Measurements from ENCODE around the gene RFTN1.

DNA sequence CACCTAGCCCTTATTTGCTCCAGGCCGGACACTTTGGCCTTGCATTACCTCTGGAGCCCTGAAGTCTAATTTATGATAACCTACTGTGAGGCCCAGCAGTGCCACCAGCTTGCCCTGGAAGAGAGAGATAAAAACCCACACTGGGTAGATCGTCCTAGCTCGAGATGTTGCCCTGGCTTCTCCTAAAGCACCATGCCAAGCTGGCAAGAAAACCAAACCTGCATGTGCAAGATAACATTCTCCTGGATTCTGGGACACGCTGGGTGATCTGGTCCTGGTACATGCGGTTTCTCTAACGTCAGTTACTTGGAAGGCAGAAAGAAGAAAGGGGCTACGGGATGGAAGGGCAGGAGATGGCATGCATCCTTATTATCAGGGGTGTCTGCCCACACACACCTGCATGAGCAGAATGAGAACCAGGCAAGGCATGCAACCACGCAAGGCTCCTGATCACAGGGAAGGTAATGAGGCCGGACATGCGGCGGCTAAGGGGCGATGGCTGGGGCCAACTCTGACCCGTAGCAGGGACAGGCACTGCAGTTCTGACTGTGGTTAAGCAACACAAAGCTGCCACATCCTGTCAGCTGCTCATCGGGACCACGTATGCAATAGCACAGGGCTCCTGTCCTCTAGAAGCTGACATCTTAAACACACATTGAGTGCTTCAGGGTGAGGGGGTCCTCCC lies 175.5 kb downstream of the RFTN1 start:
- TF ChIP-seq, protein P1, sequence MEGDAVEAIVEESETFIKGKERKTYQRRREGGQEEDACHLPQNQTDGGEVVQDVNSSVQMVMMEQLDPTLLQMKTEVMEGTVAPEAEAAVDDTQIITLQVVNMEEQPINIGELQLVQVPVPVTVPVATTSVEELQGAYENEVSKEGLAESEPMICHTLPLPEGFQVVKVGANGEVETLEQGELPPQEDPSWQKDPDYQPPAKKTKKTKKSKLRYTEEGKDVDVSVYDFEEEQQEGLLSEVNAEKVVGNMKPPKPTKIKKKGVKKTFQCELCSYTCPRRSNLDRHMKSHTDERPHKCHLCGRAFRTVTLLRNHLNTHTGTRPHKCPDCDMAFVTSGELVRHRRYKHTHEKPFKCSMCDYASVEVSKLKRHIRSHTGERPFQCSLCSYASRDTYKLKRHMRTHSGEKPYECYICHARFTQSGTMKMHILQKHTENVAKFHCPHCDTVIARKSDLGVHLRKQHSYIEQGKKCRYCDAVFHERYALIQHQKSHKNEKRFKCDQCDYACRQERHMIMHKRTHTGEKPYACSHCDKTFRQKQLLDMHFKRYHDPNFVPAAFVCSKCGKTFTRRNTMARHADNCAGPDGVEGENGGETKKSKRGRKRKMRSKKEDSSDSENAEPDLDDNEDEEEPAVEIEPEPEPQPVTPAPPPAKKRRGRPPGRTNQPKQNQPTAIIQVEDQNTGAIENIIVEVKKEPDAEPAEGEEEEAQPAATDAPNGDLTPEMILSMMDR (IDR thresholded peaks at IDR 0.05): no peak
- no peak for TF ChIP-seq POLR2A (IDR thresholded peaks at IDR 0.05)

All from uterus (tissue), 2 donors.